Smooth muscle cell (in vitro differentiated cells): Measurements from ENCODE around the gene PRIMPOL. TPM values are rescaled to one million over a fixed set of nuclear protein-coding genes. Genes with fewer than 3 reads are reported as not detected.
A peak's percentile ranks its signal among the peaks of the same experiment; 100 is the strongest.
"Not testable (repeated sequence)": the region's sequence is repeated elsewhere in the genome, so short reads cannot be mapped to it uniquely, and the experiment has no call there.

Experiments used
- DNase-seq: peaks from one replicate; lab custom pipeline; 2025; ENCODE audit not compliant: unreplicated experiment; lab: John Stamatoyannopoulos, UW
- H2AFZ ChIP-seq: fragments of 200-600 bp; sonication (generic); 2 replicates; pipeline ENCODE4 v1.6.0; 2016; ENCODE audit warnings: antibody characterized with exemption, low read depth, mild to moderate bottlenecking
- H3F3A ChIP-seq: fragments of 200-600 bp; sonication (generic); 2 replicates; pipeline ENCODE4 v1.6.0; 2017; ENCODE audit warnings: antibody characterized with exemption, low read depth
- H3K27ac ChIP-seq: fragments of 200-600 bp; sonication (generic); 2 replicates; pipeline ENCODE4 v1.5.1; 2016; ENCODE audit warnings: low read depth, mild to moderate bottlenecking
- H3K27me3 ChIP-seq: fragments of 200-600 bp; sonication (generic); 2 replicates; pipeline ENCODE4 v1.6.1; 2016; ENCODE audit warnings: low read depth, mild to moderate bottlenecking
- H3K36me3 ChIP-seq: fragments of 200-600 bp; sonication (generic); 2 replicates; pipeline ENCODE4 v1.5.1; 2016; ENCODE audit warnings: low read depth
- H3K4me1 ChIP-seq: fragments of 200-600 bp; sonication (generic); 2 replicates; pipeline ENCODE4 v1.5.1; 2016; ENCODE audit warnings: low read depth
- H3K4me2 ChIP-seq: fragments of 200-600 bp; sonication (generic); 2 replicates; pipeline ENCODE4 v1.6.0; 2016; ENCODE audit warnings: mild to moderate bottlenecking
- H3K4me3 ChIP-seq: fragments of 200-600 bp; sonication (generic); 2 replicates; pipeline ENCODE4 v1.5.1; 2016; ENCODE audit warnings: mild to moderate bottlenecking
- H3K79me2 ChIP-seq: fragments of 200-600 bp; sonication (generic); 2 replicates; pipeline ENCODE4 v1.6.0; 2016; ENCODE audit warnings: low read depth, mild to moderate bottlenecking
- H3K9ac ChIP-seq: fragments of 200-600 bp; sonication (generic); 2 replicates; pipeline ENCODE4 v1.6.0; 2016; ENCODE audit warnings: low read depth
- H3K9me3 ChIP-seq: fragments of 200-600 bp; sonication (generic); replicated peaks from 2 replicates; pipeline ENCODE4 v1.5.1; 2016; ENCODE audit warnings: low read depth
- H4K20me1 ChIP-seq: fragments of 200-600 bp; sonication (generic); 2 replicates; pipeline ENCODE4 v1.6.0; 2016; ENCODE audit warnings: low read depth
- CTCF ChIP-seq: fragments of 200-600 bp; sonication (generic); IDR thresholded peaks from 2 replicates; pipeline ENCODE4 v1.5.1; 2017; ENCODE audit warnings: borderline replicate concordance, mild to moderate bottlenecking, antibody characterized with exemption; ENCODE audit not compliant: insufficient read depth, poor library complexity, severe bottlenecking
- WGBS: methylation state at CpG from one replicate; pipeline ENCODE4 v1.1.7; 2016; ENCODE audit warnings: low lambda C conversion rate; 5-methylcytosine and 5-hydroxymethylcytosine counted together
- polyA plus RNA-seq: library from polyadenylated mRNA; unstranded; fragments of >200 nt; fragmentation: Nextera tagmentation; extraction: Ambion mirVana; gene quantifications from 2 replicates; pipeline ENCODE4 v1.2.1, GENCODE V29; 2016
- total RNA-seq: library from RNA; depleted of rRNA; stranded (reverse); fragments of >200 nt; gene quantifications from 2 replicates; pipeline ENCODE4 v1.2.3, GENCODE V29; 2014

The PRIMPOL gene
- total RNA-seq (15.4 and 21.6 TPM in 2 replicates), polyA plus RNA-seq (7.5 and 8.3 TPM in 2 replicates)

DNA sequence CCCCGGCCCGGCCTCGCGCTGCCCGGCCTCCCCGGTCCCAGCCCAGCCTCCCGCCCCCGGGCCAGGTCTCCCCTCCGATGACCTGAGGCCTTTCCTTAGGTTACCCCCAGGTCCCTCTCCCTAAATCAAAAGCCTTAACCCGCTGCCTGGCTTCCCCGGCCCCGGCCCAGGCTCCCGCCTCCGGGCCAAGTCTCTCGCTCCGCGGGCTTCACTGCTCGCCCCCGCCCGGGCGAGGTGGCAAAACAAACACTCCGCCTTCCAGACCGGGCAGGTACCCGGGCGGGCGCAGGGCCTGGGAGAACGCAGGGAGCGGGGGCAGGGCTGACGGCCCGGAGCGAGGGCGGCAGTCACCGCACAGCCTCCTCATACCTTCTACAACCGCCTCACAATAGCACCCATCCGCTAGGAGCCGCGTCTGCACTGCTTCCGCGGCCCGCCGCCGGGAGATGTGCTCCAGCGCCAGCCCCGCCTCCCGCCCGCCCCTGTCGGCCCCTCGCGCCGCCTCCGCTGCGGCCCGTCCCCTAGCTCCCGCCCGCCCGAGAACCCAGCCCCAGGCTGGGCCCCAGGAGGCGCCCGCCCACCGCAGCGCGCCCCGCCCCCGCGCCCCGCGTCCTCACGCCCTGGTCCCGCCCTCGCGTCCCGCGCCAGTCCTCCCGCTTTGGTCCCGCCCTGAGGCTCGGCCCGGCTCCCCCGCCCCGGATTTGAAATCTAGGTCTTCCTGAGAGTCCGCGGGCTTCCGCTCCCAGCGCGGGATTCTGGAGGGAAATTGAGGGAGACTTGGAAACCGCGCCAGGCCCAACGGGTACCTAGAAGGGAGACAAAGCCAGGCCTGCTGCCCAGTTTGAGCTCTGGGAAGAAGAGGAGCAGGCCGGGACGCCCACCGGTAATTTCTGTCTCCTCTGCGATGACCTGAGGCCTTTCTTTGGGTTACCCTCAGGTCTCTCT lies at the start of gene PRIMPOL, which contains the start of gene CASP3:
Gene PRIMPOL, plus strand, starts transcription at position 713 of the 945 bp plus-strand sequence. CDS start 7,403 bp downstream, outside the sequence.
Gene CASP3, minus strand, starts transcription at position 422 of the 945 bp plus-strand sequence. CDS start 10,994 bp downstream, outside the sequence.
- H2AFZ ChIP-seq: peak within 1 kb of the TSS; percentile 90
- H3K27ac ChIP-seq: peak within 1 kb of the TSS; percentile 97
- TF ChIP-seq CTCF: peak; percentile 2
- H4K20me1 ChIP-seq: peaks cover 40% of the 10 kb centered on the region
- WGBS: 1% methylated on average over 61 of the region's 90 CpGs
- H3K36me3 ChIP-seq: no peaks in the 10 kb centered on the region
- peak within 1 kb of the TSS; percentile 98 for H3K4me3 ChIP-seq
- no peaks in the 10 kb centered on the region for H3K27me3 ChIP-seq
- peaks cover 32% of the 10 kb centered on the region for H3K79me2 ChIP-seq
- peaks cover 14% of the 10 kb centered on the region for H3F3A ChIP-seq
- H3K9ac ChIP-seq: peak within 1 kb of the TSS; percentile 93
- peaks cover 30% of the 10 kb centered on the region for H3K4me1 ChIP-seq
- DNase-seq: peak; percentile 91
- no peaks in the 10 kb centered on the region for H3K9me3 ChIP-seq
- H3K4me2 ChIP-seq: peak within 1 kb of the TSS; percentile 94

DNA sequence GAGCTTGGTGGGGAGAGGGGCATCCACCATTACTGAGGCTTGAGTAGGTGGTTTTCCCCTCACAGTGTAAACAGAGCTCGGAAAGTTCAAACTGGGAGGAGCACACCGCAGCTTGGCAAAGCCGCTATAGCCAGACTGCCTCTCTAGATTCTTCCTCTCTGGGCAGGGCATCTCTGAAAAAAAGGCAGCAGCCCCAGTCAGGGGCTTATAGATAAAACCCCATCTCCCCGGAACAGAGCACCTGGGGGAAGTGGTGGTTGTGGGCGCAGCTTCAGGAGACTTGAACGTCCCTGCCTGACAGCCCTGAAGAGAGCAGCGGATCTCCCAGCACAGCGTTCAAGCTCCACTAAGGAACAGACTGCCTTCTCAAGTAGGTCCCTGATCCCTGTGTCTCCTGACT lies 48.6 kb upstream of the PRIMPOL start:
- H3K27me3 ChIP-seq, H3F3A ChIP-seq, H3K9me3 ChIP-seq, H3K27ac ChIP-seq, H2AFZ ChIP-seq, DNase-seq, H3K4me2 ChIP-seq, H3K79me2 ChIP-seq, H3K9ac ChIP-seq, H3K4me1 ChIP-seq, H3K36me3 ChIP-seq, H3K4me3 ChIP-seq, H4K20me1 ChIP-seq: not testable (repeated sequence)
- WGBS: 92% methylated on average over 8 of the region's 8 CpGs

DNA sequence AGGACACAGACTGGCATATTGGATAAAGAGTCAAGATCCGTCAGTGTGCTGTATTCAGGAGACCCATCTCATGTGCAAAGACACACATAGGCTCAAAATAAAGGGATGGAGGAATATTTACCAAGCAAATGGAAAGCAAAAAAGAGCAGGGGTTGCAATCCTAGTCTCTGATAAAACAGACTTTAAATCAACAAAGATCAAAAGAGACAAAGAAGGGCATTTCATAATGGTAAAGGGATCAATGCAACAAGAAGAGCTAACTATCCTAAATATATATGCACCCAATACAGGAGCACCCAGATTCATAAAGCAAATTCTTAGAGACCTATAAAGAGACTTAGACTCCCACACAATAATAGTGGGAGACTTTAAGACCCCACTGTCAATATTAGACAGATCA lies 46.7 kb upstream of the PRIMPOL start:
- not testable (repeated sequence) for H3K9ac ChIP-seq, H4K20me1 ChIP-seq, H3K4me2 ChIP-seq, H3K79me2 ChIP-seq, H3K9me3 ChIP-seq, H3K4me3 ChIP-seq, H3K4me1 ChIP-seq, H3F3A ChIP-seq, H2AFZ ChIP-seq, DNase-seq, H3K27ac ChIP-seq, H3K36me3 ChIP-seq, H3K27me3 ChIP-seq
- 0% methylated on average over 1 of the region's 1 CpG for WGBS

DNA sequence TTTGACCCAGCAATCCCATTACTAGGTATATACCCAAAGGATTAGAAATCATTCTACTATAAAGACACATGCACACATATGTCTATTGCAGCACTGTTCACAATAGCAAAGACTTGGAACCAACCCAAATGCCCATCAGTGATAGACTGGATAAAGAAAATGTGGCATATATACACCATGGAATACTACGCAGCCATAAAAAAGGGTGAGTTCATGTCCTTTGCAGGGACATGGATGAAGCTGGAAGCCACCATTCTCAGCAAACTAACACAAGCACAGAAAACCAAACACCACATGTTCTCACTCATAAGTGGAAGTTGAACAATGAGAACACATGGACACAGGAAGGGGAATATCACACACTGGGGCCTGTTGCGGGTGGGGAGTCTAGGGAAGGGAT lies 42.1 kb upstream of the PRIMPOL start:
- 77% methylated on average over 2 of the region's 2 CpGs for WGBS
- not testable (repeated sequence) for H3K4me3 ChIP-seq, H3F3A ChIP-seq, H3K4me2 ChIP-seq, H3K27ac ChIP-seq, H3K79me2 ChIP-seq, H3K27me3 ChIP-seq, DNase-seq, H2AFZ ChIP-seq, H3K9me3 ChIP-seq, H3K36me3 ChIP-seq, H3K4me1 ChIP-seq, H4K20me1 ChIP-seq, H3K9ac ChIP-seq

GRCh38 chr4:184612074-184612473 lies 37.5 kb upstream of the PRIMPOL start:
- no peaks in the 10 kb centered on the region for H3F3A ChIP-seq
- no peaks in the 10 kb centered on the region for H3K27me3 ChIP-seq
- no peaks in the 10 kb centered on the region for H3K36me3 ChIP-seq
- no peak overlapping the region for H2AFZ ChIP-seq
- H3K4me3 ChIP-seq: no peak overlapping the region
- no peaks in the 10 kb centered on the region for H4K20me1 ChIP-seq
- no peak for TF ChIP-seq CTCF
- no peak for DNase-seq
- H3K27ac ChIP-seq: no peak overlapping the region
- 88% methylated on average over 3 of the region's 3 CpGs for WGBS
- no peak overlapping the region for H3K9ac ChIP-seq
- no peak overlapping the region for H3K4me2 ChIP-seq
- no peaks in the 10 kb centered on the region for H3K9me3 ChIP-seq
- H3K79me2 ChIP-seq: no peaks in the 10 kb centered on the region
- no peaks in the 10 kb centered on the region for H3K4me1 ChIP-seq
